Measurements from ENCODE around the gene SUN3.
"Not testable (repeated sequence)": the region's sequence is repeated elsewhere in the genome, so short reads cannot be mapped to it uniquely, and the experiment has no call there.

SUN3 gene

GRCh38 chr7:47992446-47992845, 36.5 kb downstream of the SUN3 start:
- H3K4me3 ChIP-seq (ENCODE audit: low read depth, low read length): peak overlapping the region; percentile 64; the same call in 1 of the 2 replicates
- TF ChIP-seq, protein P1, sequence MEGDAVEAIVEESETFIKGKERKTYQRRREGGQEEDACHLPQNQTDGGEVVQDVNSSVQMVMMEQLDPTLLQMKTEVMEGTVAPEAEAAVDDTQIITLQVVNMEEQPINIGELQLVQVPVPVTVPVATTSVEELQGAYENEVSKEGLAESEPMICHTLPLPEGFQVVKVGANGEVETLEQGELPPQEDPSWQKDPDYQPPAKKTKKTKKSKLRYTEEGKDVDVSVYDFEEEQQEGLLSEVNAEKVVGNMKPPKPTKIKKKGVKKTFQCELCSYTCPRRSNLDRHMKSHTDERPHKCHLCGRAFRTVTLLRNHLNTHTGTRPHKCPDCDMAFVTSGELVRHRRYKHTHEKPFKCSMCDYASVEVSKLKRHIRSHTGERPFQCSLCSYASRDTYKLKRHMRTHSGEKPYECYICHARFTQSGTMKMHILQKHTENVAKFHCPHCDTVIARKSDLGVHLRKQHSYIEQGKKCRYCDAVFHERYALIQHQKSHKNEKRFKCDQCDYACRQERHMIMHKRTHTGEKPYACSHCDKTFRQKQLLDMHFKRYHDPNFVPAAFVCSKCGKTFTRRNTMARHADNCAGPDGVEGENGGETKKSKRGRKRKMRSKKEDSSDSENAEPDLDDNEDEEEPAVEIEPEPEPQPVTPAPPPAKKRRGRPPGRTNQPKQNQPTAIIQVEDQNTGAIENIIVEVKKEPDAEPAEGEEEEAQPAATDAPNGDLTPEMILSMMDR (IDR thresholded peaks at IDR 0.05; ENCODE audit: insufficient read depth, low read depth, low read length, missing control alignments): no peak
- DNase-seq (ENCODE audit: low read depth): no peak

GRCh38 chr7:47991741-47992311, 37.1 kb downstream of the SUN3 start:
- DNase-seq (ENCODE audit: low read depth): peak; percentile 94
- H3K4me3 ChIP-seq (ENCODE audit: low read depth, low read length): peak overlapping the region; percentile 64
- TF ChIP-seq, protein P1 (IDR thresholded peaks at IDR 0.05; ENCODE audit: insufficient read depth, low read depth, low read length, missing control alignments): peak; percentile 82

GRCh38 chr7:47991270-47991669, 37.6 kb downstream of the SUN3 start:
- DNase-seq (ENCODE audit: low read depth): no peak
- TF ChIP-seq, protein P1 (IDR thresholded peaks at IDR 0.05; ENCODE audit: insufficient read depth, low read depth, low read length, missing control alignments): no peak
- H3K4me3 ChIP-seq (ENCODE audit: low read depth, low read length): peak overlapping the region; percentile 64; the same call in 1 of the 2 replicates

DNA sequence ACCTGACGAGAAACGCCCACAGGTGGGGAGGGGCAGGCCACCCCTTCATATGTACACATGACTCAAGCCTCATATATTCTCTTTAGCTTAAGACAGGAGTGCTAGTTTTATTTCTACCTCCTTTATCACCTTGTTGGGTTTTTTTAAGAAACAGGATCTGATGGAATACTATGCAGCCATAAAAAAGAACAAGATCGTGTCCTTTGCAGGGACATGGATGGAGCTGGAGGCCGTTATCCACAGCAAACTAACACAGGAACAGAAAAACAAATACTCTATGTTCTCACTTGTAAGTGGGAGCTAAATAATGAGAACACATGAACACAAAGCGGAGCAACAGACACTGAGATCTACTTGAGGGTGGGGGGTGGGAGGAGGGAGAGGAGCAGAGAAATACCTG, 38.3 kb downstream of the SUN3 start:
- TF ChIP-seq, protein P1 (IDR thresholded peaks at IDR 0.05; ENCODE audit: insufficient read depth, low read depth, low read length, missing control alignments): no peak
- H3K4me3 ChIP-seq (ENCODE audit: low read depth, low read length): no peak overlapping the region
- no peak for DNase-seq (ENCODE audit: low read depth)

GRCh38 chr7:47989607-47990400, 39.1 kb downstream of the SUN3 start:
- DNase-seq (ENCODE audit: low read depth); H3K4me3 ChIP-seq (ENCODE audit: low read depth, low read length): not testable (repeated sequence)

DNA sequence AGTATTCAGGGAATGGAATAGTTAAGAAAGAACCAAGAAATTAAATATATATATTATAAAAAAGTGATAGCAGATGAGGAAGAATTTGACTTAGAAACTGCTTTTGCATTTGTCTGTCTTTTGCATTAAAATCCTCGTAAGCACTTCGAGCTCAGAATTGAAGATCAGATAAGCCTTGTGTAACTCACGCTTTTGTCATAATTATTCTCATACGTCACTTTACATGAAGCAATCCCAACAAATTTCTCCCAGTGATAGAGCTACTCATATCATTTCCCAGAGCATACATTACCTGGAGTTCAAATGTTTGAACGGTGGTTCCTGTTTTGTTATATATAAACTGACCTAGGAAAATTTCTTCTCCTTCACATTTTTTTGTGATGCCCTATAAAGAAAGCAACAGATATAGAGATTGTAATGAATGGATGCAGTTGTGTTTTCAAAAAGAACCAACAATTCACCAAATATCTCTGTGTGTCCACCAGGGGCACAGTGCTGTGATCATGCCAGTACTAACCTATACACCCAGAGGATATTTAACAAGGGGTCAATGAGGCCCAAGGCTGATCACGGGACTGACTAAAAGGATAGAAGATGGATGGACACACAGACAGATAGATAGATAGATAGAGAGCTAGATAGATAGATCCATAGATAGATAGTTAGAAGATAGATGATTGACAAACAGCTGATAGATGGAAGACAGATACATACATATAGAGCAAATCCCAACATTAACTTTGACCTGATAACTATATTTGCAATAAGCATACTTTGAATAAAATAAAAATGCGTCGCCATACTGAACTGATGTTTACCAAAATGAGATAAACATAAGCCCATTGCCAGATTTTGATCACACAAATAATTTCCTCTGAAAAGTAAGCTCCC, 40.2 kb downstream of the SUN3 start:
- TF ChIP-seq, protein P1 (IDR thresholded peaks at IDR 0.05; ENCODE audit: insufficient read depth, low read depth, low read length, missing control alignments): peak; percentile 52
- no peak overlapping the region for H3K4me3 ChIP-seq (ENCODE audit: low read depth, low read length)
- DNase-seq (ENCODE audit: low read depth): peak; percentile 26

GRCh38 chr7:47982610-47983009, 46.3 kb downstream of the SUN3 start:
- TF ChIP-seq, protein P1 (IDR thresholded peaks at IDR 0.05; ENCODE audit: insufficient read depth, low read depth, low read length, missing control alignments): no peak
- no peak for DNase-seq (ENCODE audit: low read depth)
- no peak overlapping the region for H3K4me3 ChIP-seq (ENCODE audit: low read depth, low read length)

DNA sequence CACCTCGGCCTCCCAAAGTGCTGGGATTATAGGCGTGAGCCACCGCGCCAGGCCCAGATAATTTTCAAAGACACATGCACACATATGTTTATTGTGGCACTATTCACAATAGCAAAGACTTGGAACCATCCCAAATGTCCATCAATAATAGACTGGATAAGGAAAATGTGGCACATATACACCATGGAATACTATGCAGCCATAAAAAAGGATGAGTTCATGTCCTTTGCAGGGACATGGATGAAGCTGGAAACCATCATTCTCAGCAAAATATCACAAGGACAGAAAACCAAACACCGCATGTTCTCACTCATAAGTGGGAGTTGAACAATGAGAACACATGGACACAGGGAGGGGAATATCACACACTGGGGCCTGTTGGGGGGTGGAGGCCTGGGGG, 48.3 kb downstream of the SUN3 start:
- not testable (repeated sequence) for H3K4me3 ChIP-seq (ENCODE audit: low read depth, low read length); DNase-seq (ENCODE audit: low read depth)

All from GM12865 (cell line).